ENCODE measurements around the gene CHRNA7.

DNA sequence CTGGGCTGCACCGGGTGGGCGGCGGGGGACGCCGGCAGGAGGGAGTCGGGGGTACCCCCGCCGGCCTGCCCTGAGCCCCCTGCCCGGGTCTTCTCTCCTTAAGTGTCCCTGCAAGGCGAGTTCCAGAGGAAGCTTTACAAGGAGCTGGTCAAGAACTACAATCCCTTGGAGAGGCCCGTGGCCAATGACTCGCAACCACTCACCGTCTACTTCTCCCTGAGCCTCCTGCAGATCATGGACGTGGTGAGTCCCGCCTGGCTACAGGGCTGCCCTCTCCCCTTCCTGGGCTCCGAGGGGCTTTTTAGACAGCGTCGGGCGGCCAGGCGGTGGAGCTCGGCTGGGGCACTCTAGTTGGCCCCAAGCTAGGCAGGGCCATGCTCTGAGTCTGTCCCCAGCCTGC lies 480 bp downstream of the CHRNA7 start:
- TF ChIP-seq, protein P1, sequence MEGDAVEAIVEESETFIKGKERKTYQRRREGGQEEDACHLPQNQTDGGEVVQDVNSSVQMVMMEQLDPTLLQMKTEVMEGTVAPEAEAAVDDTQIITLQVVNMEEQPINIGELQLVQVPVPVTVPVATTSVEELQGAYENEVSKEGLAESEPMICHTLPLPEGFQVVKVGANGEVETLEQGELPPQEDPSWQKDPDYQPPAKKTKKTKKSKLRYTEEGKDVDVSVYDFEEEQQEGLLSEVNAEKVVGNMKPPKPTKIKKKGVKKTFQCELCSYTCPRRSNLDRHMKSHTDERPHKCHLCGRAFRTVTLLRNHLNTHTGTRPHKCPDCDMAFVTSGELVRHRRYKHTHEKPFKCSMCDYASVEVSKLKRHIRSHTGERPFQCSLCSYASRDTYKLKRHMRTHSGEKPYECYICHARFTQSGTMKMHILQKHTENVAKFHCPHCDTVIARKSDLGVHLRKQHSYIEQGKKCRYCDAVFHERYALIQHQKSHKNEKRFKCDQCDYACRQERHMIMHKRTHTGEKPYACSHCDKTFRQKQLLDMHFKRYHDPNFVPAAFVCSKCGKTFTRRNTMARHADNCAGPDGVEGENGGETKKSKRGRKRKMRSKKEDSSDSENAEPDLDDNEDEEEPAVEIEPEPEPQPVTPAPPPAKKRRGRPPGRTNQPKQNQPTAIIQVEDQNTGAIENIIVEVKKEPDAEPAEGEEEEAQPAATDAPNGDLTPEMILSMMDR (conservative IDR thresholded peaks at IDR 0.05 in 1 of 2, IDR thresholded peaks at IDR 0.05 in 1 of 2; ENCODE audit: extremely low read depth in 1 of 2, insufficient read depth in 1 of 2, low read depth in 1 of 2, low read length in 2 of 2) = no peak
- no peak for TF ChIP-seq EZH2 (IDR thresholded peaks at IDR 0.05; ENCODE audit: borderline replicate concordance, low read length)
